ENCODE measurements around the gene GTF3C5. TPM values are rescaled to one million over a fixed set of nuclear protein-coding genes. Genes with fewer than 3 reads are reported as not detected.
"Not testable (repeated sequence)": the region's sequence is repeated elsewhere in the genome, so short reads cannot be mapped to it uniquely, and the experiment has no call there.

Gene GTF3C5
- polyA plus RNA-seq, 4 donors = 61.3 to 85.1 (median 67.9) TPM

DNA sequence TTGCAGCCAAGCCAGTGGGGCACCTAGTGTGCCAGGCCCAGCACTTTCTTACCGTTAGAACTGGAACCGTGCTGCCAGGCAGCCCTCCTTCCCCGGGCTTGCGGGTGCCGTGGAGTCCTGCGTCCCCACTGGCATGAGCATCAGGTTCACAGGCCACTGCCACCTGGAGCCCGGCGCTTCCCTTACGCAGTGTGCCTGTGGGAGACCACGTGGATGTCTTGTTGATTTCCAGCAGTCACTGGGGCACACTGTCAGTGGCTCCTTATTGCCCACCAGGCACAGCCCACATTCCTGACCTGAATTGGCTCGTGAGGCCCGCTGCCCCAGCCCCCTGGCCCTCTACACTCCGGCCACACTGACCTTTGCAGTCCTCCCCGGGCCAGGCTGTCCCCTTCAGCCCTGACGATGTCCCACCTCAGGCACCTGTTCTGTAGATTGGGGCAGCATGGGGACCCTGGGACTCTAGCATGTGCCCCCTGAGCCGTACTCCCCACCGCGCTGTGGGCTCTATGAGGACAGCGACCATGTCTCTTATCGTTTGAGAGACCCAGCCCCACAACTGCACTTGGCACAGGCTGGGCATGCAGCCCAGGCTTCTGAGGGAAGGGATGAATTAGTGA, 20.6 kb downstream of the GTF3C5 start:
- DNase-seq (ENCODE audit: low read depth in 4 of 4, low spot score in 2 of 4) = no peak

DNA sequence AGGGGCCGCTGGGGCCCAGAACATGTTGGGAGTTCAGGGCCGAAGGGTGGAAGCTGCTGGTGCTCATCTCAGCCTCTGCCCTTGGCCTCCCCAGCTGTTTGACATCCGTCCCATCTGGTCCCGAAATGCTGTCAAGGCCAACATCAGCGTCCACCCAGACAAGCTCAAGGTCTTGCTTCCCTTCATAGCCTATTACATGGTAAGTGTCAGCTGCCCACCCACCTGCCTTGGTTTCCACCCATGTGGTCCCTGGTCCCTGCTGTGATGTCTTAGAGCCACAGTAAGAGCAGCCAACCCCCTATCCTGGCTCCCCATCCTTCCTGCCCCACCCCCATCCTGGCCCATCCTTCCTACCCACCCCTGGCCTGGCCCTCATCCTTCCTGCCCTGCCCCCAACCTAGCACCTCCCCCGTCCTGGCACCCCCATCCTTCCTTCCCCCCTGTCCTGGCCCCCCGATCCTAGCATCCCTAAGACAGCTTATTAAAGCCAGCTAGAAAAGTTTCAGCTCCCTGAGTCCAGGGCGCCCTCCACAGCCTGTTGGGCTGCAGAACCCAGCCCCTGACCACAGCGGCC, 21.3 kb downstream of the GTF3C5 start:
- DNase-seq (ENCODE audit: low read depth in 4 of 4, low spot score in 2 of 4) = no peak

DNA sequence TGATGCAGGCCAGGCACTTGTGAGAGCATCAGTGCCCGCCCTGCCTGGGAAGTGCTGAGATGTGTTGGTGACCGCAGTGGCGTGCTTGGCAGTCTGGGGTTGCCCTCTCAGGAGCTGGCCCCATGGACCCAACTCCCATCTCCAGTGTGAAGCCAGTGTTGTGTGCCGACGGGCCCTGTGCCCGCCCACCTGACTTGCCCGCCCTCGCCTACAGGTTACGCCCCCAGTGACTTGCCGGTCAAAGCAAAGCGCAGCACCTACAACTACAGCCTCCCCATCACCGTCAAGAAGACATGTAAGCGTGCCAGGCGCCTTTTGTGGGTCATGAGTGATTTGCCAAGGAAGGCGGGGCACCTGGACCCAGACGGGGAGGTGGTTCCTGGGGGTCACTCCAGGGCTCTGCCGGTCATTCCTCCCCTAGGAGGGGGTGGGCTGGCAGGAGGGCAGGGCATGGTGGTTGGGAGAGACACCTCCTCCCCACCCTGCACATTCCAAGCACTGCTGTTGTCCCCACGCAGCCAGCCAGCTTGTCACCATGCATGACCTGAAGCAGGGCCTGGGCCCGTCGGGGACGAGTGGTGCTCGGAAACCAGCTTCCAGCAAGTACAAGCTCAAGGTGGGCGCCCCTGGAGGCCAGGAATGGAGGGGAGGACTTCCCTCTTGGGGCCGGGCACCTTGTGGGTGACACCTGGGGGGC, 23.5 kb downstream of the GTF3C5 start:
- DNase-seq (ENCODE audit: low read depth in 4 of 4, low spot score in 2 of 4) = no peak

DNA sequence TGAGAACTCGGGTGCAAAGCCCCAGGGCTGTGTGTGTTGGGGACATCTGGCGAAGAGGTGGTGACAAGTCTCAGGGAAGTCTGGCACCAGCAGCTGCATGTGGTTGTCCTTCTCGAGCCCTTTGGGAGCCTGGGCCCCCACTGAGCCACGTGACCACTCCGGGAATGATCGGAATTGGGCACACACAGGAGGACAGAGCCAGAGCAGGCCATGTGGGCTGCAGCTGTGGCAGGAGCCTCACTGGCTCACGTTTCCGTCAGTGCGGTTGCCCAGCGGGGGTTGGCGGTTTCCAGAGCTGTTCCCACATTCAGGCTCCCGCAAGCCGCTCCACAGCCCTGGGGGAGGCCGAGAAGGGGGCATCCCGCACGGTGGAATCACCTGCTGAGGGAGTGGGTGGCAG, 24.2 kb downstream of the GTF3C5 start:
- no peak for DNase-seq (ENCODE audit: low read depth in 4 of 4, low spot score in 2 of 4)

DNA sequence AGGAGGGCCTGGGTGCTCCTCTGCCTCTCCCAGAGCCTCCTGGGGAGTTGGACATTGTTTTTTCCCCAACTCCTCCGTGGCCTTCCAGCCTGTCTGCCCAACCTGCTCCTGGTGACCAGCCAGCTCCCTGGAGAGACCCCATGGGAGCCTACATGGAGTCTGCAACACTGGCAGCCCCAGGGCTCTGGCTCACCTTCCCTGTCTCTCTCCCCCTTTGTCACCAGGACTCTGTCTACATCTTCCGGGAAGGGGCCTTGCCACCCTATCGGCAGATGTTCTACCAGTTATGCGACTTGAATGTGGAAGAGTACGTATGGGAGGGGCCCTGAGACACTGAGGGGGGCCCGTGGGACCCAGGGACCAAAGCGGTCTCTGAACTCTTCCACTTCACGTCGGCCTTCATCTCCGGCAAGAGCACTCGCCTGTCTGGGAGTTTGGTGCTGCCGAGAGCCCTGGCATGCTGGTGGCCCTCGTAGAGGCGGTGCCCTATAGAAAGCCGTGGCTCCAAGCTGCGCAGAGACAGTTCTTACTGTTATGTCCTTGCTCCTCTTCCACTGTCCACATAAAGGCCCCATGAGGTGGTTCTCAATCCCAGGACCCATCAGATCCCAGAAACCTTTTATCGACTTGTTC, 25.1 kb downstream of the GTF3C5 start:
- no peak for DNase-seq (ENCODE audit: low read depth in 4 of 4, low spot score in 2 of 4)

DNA sequence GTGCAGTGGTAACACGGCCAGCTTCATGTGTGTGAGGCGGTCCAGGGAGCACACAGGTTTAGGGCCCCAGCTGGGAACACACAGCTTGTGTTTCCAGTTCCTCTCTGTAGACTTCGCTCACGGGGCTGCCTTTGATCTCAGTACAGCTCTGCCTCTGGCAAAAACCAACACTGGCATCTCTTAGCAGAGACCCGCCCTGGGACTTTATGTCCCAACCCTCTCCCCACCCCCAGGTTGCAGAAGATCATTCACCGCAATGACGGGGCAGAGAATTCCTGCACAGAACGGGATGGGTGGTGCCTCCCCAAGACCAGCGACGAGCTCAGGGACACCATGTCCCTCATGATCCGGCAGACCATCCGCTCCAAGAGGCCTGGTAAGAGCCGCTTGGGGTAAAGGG, 25.7 kb downstream of the GTF3C5 start:
- no peak for DNase-seq (ENCODE audit: low read depth in 4 of 4, low spot score in 2 of 4)

DNA sequence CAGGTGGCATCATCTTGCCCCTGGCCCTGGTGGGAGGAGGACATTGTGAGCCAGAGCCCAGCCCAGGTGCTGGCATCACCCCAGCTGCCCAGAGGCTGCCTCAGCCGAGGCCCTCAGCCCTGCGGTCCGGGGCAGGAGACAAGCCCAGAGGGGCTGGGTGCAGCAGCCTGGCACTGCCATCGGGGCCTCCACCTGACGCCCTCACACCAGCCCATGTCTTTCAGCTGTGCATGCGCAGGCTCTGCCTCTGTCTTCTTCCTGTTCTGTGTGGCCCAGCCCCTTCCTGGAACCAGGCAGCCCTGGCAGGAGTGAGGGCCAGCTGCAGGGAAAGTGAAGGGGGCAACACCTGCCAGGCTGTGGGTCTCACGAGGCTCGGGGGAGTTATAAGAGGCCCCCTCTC, 26.2 kb downstream of the GTF3C5 start:
- no peak for DNase-seq (ENCODE audit: low read depth in 4 of 4, low spot score in 2 of 4)

DNA sequence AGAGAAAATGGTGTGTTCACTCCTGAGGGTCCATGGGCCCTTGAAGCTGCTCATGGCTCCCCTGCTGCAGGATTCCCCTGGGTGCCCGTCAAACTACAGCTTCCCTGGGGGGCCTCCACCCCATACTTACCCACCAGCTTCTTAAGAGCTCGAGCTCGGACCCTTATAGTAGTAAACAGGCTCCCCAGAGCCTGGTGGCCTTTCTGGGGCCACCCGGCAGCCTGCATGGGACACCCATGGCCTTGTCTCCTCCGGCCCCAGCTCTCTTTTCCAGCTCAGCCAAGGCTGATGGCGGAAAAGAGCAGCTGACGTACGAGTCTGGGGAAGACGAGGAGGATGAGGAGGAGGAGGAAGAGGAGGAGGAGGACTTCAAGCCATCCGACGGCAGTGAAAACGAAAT, 26.8 kb downstream of the GTF3C5 start:
- no peak for DNase-seq (ENCODE audit: low read depth in 4 of 4, low spot score in 2 of 4)

DNA sequence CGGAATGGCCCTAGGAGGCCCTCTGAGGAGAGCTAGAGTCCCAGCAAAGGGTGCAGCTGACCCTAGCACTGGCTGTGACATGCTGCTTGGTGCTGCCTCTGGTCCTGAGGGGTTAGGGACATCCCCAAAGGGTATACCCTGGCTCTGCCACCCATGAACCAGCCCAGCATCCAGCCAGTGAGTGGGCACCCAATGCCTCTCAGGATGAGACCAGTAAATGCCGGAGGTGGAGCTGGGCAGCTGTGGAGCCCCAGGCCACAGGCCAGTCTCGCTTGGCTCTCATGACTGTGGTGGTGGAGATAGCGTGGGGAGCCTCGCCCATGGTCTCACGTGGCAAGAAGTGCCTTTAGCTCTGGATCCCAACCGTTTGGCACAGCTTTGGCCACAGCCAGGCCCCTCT, 27.3 kb downstream of the GTF3C5 start:
- DNase-seq (ENCODE audit: low read depth in 4 of 4, low spot score in 2 of 4) = no peak

DNA sequence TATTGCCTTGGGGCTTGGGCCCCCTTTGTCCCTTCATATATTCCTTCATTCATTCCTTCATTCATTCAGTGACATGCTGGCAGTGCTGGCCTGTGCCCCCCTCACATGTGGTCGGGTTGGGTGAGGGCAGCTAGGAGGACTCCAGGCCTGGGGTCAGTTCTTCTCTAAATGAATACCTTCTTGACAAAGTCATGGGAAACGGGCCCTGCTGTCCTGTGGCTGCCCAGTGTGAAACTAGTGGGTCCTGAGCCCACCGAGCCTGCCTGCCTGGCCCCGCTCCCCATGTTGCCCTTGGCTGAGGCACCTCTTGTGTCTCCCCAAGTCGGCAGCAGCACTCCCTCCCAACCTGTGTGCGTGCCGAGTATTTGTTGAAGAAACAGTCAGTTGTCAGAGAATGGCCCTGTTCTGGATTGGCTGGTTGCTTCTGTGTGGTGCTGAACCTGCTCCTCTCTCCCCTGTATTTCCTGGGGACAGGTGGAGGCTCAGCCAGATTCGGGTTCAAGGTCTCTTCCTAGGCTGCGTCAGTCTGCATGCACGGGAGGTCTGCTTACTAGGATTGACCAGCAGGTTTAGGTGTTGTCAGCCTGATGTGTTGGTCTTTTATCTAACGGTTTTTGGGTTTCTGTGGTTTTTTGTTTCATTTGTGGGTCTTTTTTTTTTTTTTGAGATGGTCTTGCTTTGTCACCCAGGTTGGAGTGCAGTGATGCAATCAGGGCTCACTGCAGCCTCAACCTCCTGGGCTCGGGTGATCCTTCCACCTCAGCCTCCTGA, 27.9 kb downstream of the GTF3C5 start:
- no peak for DNase-seq (ENCODE audit: low read depth in 4 of 4, low spot score in 2 of 4)

DNA sequence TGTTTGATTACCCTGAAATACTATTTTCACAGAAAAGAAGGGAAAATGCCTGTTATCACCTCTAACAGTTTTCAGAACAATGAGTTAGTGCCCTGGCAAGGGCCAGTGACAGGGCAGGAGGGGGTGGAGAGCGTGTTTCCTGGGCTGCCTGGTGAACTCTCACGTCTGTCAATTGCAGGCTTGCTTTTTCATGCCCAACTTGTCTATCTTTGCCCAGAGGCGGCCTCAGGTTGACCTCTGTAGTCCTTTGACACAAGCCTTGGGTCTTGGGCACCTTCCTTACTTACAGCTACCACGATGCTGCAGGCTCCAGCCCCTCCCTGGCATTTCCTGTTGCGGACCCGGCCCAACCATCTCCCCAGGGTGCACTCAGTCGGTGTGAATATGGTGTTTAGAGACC, 28.8 kb downstream of the GTF3C5 start:
- no peak for DNase-seq (ENCODE audit: low read depth in 4 of 4, low spot score in 2 of 4)

DNA sequence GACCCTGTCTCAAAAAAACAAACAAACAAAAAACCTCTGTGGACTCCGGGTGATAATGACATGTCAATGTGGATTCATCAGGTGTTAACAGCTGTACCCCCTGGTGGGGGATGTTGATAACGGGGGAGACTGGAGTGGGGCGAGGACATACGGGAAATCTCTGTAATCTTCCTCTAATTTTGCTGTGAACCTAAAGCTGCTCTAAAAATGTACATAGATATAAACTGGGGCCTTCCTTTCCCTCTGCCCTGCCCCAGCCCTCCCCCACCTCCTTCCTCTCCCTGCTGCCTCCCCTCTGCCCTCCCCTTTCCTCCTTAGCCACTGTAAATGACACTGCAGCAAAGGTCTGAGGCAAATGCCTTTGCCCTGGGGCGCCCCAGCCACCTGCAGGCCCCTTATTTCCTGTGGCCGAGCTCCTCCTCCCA, 29.6 kb downstream of the GTF3C5 start:
- DNase-seq (ENCODE audit: low read depth in 4 of 4, low spot score in 2 of 4) = no peak

DNA sequence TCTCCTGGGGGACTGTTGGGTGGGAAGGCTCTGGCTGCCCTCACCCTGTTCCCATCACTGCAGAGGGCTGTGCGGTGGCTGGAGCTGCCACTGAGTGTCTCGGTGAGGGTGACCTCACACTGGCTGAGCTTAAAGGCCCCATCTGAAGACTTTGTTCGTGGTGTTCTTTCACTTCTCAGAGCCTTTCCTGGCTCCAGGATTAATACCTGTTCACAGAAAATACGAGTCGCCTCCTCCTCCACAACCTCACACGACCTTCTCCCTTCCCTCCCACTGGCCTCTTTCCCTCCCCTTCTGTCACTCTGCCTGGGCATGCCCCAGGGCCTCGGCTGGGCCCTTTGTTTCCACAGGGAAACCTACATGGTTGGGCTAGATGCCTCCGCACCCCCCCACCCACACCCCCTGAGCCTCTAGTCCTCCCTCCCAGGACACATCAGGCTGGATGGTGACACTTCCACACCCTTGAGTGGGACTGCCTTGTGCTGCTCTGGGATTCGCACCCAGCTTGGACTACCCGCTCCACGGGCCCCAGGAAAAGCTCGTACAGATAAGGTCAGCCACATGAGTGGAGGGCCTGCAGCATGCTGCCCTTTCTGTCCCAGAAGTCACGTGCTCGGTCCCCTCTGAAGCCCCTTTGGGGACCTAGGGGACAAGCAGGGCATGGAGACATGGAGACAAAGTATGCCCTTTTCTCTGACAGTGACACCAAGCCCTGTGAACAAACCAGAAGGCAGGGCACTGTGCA, 30.4 kb downstream of the GTF3C5 start:
- not testable (repeated sequence) for DNase-seq (ENCODE audit: low read depth in 4 of 4, low spot score in 2 of 4)

DNA sequence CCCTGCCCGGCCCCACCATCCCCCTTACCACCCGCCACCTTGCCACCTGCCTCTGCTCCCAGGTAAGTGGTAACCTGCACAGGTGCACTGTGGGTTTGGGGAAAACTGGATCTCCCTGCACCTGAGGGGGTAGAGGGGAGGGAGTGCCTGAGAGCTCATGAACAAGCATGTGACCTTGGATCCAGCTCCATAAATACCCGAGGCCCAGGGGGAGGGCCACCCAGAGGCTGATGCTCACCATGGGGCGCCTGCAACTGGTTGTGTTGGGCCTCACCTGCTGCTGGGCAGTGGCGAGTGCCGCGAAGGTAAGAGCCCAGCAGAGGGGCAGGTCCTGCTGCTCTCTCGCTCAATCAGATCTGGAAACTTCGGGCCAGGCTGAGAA, 31.0 kb downstream of the GTF3C5 start, which contains the start of gene CEL:
Gene CEL, plus strand, starts transcription at position 218 of the 382 bp plus-strand sequence. Its CDS starts 22 bp downstream, at position 240.
- not testable (repeated sequence) for DNase-seq (ENCODE audit: low read depth in 4 of 4, low spot score in 2 of 4)

DNA sequence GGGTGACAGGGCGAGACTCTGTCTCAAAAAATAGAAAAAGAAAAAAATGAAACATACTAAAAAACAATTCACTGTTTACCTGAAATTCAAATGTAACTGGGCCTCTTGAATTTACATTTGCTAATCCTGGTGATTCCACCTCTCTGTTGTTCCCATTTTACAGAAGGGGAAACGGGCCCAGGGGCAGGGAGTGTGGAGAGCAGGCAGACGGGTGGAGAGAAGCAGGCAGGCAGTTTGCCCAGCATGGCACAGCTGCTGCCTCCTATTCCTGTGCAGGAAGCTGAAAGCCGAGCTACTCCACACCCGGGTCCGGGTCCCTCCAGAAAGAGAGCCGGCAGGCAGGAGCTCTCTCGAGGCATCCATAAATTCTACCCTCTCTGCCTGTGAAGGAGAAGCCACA, 31.8 kb downstream of the GTF3C5 start:
- DNase-seq (ENCODE audit: low read depth in 4 of 4, low spot score in 2 of 4) = not testable (repeated sequence)

DNA sequence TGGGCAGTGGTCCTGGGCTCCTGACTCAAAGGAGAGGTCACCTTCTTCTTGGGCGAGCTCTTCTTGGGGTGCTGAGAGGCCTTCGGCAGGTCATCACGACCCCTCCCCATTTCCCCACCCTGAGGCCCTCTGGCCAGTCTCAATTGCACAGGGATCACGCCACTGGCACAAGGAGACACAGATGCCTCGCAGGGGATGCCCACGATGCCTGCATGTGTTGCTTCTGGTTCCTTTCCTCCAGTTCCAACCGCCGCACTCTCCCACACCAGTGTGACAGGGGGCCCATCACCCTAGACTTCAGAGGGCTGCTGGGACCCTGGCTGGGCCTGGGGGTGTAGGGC, 32.3 kb downstream of the GTF3C5 start:
- DNase-seq (ENCODE audit: low read depth in 4 of 4, low spot score in 2 of 4) = no peak

DNA sequence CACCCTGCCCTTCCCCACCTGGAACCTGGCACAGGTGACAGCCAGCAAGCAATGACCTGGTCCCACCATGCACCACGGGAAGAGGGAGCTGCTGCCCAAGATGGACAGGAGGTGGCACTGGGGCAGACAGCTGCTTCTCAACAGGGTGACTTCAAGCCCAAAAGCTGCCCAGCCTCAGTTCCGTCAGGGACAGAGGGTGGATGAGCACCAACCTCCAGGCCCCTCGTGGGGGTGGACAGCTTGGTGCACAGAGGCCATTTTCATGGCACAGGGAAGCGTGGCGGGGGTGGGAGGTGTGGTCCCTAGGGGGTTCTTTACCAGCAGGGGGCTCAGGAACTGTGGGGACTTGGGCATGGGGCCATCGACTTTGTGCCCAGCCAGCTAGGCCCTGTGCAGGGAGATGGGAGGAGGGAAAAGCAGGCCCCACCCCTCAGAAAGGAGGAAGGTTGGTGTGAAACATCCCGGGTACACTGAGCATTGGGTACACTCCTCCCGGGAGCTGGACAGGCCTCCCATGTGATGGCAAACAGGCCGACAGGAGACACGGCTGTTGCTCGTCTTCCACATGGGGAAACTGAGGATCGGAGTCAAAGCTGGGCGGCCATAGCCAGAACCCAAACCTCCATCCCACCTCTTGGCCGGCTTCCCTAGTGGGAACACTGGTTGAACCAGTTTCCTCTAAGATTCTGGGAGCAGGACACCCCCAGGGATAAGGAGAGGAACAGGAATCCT, 32.9 kb downstream of the GTF3C5 start:
- DNase-seq (ENCODE audit: low read depth in 4 of 4, low spot score in 2 of 4) = no peak

DNA sequence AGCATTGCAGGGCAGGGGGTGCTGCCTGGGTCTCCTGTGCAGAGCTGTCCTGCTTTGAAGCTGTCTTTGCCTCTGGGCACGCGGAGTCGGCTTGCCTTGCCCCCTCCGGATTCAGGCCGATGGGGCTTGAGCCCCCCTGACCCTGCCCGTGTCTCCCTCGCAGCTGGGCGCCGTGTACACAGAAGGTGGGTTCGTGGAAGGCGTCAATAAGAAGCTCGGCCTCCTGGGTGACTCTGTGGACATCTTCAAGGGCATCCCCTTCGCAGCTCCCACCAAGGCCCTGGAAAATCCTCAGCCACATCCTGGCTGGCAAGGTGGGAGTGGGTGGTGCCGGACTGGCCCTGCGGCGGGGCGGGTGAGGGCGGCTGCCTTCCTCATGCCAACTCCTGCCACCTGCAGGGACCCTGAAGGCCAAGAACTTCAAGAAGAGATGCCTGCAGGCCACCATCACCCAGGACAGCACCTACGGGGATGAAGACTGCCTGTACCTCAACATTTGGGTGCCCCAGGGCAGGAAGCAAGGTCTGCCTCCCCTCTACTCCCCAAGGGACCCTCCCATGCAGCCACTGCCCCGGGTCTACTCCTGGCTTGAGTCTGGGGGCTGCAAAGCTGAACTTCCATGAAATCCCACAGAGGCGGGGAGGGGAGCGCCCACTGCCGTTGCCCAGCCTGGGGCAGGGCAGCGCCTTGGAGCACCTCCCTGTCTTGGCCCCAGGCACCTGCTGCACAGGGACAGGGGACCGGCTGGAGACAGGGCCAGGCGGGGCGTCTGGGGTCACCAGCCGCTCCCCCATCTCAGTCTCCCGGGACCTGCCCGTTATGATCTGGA, 33.7 kb downstream of the GTF3C5 start:
- no peak for DNase-seq (ENCODE audit: low read depth in 4 of 4, low spot score in 2 of 4)

DNA sequence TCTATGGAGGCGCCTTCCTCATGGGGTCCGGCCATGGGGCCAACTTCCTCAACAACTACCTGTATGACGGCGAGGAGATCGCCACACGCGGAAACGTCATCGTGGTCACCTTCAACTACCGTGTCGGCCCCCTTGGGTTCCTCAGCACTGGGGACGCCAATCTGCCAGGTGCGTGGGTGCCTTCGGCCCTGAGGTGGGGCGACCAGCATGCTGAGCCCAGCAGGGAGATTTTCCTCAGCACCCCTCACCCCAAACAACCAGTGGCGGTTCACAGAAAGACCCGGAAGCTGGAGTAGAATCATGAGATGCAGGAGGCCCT, 34.2 kb downstream of the GTF3C5 start:
- no peak for DNase-seq (ENCODE audit: low read depth in 4 of 4, low spot score in 2 of 4)

Data from left renal cortex interstitium (tissue), 4 donors.